Body of pancreas (tissue), 4 donors: ENCODE results near the gene ATG2B.

Source experiments
- CTCF ChIP-seq, 7 experiments: fragments of 450-650 bp in 4 of 7; fragments of 200-600 bp in 3 of 7; sonication (generic) in 3 of 7; IDR thresholded peaks; one replicate each; pipeline ENCODE4 v1.5.1; 2016 to 2019; ENCODE audit warnings: antibody characterized with exemption in 7 of 7
- POLR2A ChIP-seq, 3 donors: fragments of 450-650 bp; IDR thresholded peaks; one replicate each; pipeline ENCODE4 v1.6.1; 2016; ENCODE audit warnings: antibody characterized with exemption in 3 of 3, mild to moderate bottlenecking in 2 of 3

GRCh38 chr14:96285667-96286066 lies 77.5 kb downstream of the ATG2B start:
- TF ChIP-seq CTCF (IDR thresholded peaks at IDR 0.05), result no peak
- TF ChIP-seq POLR2A (IDR thresholded peaks at IDR 0.05), result peak in 2 of 3 donors; percentile 28 to 32
